ENCODE data around the gene CHST11. TPM values are rescaled to one million over a fixed set of nuclear protein-coding genes. Genes with fewer than 3 reads are reported as not detected.

The CHST11 gene
- total RNA-seq, 2 experiments from 2014 or later: 53.4 to 53.6 TPM

GRCh38 chr12:104534162-104534856 lies 77.6 kb downstream of the CHST11 start:
- POLR2A ChIA-PET: interaction anchor here (1.0 kb wide), 1 partner anchor 76 kb away, joined by 3 read pairs; no protein-coding TSS in a partner anchor

GRCh38 chr12:104534857-104535248 lies 78.1 kb downstream of the CHST11 start:
- Histone ChIP-seq H3K4me3 (ENCODE audit: low read length) (no peak overlapping the region), H3K27ac (ENCODE audit: low read depth in 1 of 2, low read length in 2 of 2) (no peak overlapping the region), H3K27me3 (ENCODE audit: control insufficient read depth in 1 of 2, insufficient read depth in 2 of 2, low read length in 2 of 2) (no peaks in the 10 kb centered on the region), H3K4me1 (ENCODE audit: insufficient read depth, low read length) (peaks cover 7% of the 10 kb centered on the region), H3K36me3 (ENCODE audit: insufficient read depth, low read length) (no peaks in the 10 kb centered on the region), H3K9me3 (ENCODE audit: control insufficient read depth in 1 of 2, insufficient read depth in 1 of 2, low read length in 2 of 2) (no peaks in the 10 kb centered on the region)
- ATAC-seq (ENCODE audit: poor library complexity) (no peak), DNase-seq (no peak)
- no peak overlapping the region for H3K4me3 Mint-ChIP-seq
- peak overlapping the region; percentile 50 for H3K27ac Mint-ChIP-seq
- ChIA-PET POLR2A (interaction anchor here (1.0 kb wide), 1 partner anchor 77 kb away, joined by 3 read pairs; no protein-coding TSS in a partner anchor), CTCF (interaction anchor here (0.8 to 1.2 kb wide), 3 partner anchors 12 to 153 kb away, joined by 3 read pairs; no protein-coding TSS in a partner anchor)
- no peaks in the 10 kb centered on the region for H3K27me3 Mint-ChIP-seq
- peaks cover 11% of the 10 kb centered on the region for H3K36me3 Mint-ChIP-seq (ENCODE audit: low read depth)
- intact Hi-C loops (cut with DNase I, micrococcal nuclease): no loop called here
- peaks cover 75% of the 10 kb centered on the region for H3K4me1 Mint-ChIP-seq (ENCODE audit: low read depth)
- no peak for TF ChIP-seq CTCF (IDR thresholded peaks at IDR 0.05)
- H3K9me3 Mint-ChIP-seq: no peaks in the 10 kb centered on the region

More at GRCh38 chr12:104534162-104534856, 77.6 kb downstream of the CHST11 start:
- H3K4me1 Mint-ChIP-seq (ENCODE audit: low read depth): peaks cover 78% of the 10 kb centered on the region
- peaks cover 10% of the 10 kb centered on the region for H3K36me3 Mint-ChIP-seq (ENCODE audit: low read depth)
- no peaks in the 10 kb centered on the region for H3K27me3 Mint-ChIP-seq
- CTCF ChIA-PET: interaction anchor here (0.8 to 1.2 kb wide), 3 partner anchors 13 to 152 kb away, joined by 3 read pairs; no protein-coding TSS in a partner anchor
- no peak overlapping the region for H3K27ac Mint-ChIP-seq
- Histone ChIP-seq H3K4me1 (ENCODE audit: insufficient read depth, low read length) (peaks cover 7% of the 10 kb centered on the region), H3K4me3 (ENCODE audit: low read length) (no peak overlapping the region), H3K36me3 (ENCODE audit: insufficient read depth, low read length) (no peaks in the 10 kb centered on the region), H3K9me3 (ENCODE audit: control insufficient read depth in 1 of 2, insufficient read depth in 1 of 2, low read length in 2 of 2) (no peaks in the 10 kb centered on the region), H3K27ac (ENCODE audit: low read depth in 1 of 2, low read length in 2 of 2) (no peak overlapping the region), H3K27me3 (ENCODE audit: control insufficient read depth in 1 of 2, insufficient read depth in 2 of 2, low read length in 2 of 2) (no peaks in the 10 kb centered on the region)
- DNase-seq (no peak), ATAC-seq (ENCODE audit: poor library complexity) (no peak)
- intact Hi-C loops (cut with DNase I, micrococcal nuclease): no loop called here
- H3K9me3 Mint-ChIP-seq: peaks cover 2% of the 10 kb centered on the region
- no peak overlapping the region for H3K4me3 Mint-ChIP-seq
- no peak for TF ChIP-seq CTCF (IDR thresholded peaks at IDR 0.05)

GRCh38 chr12:104535369-104535768 lies 78.6 kb downstream of the CHST11 start:
- CTCF ChIA-PET: interaction anchor here (0.9 to 1.2 kb wide), 2 partner anchors 12 to 23 kb away, joined by 3 read pairs; no protein-coding TSS in a partner anchor
- POLR2A ChIA-PET: interaction anchor here (1.0 kb wide), 1 partner anchor 77 kb away, joined by 3 read pairs; no protein-coding TSS in a partner anchor
- TF ChIP-seq CTCF (IDR thresholded peaks at IDR 0.05): no peak
- H3K4me1 ChIP-seq (ENCODE audit: insufficient read depth, low read length): peaks cover 7% of the 10 kb centered on the region
- no peaks in the 10 kb centered on the region for H3K9me3 ChIP-seq (ENCODE audit: control insufficient read depth in 1 of 2, insufficient read depth in 1 of 2, low read length in 2 of 2)
- Mint-ChIP-seq H3K27me3 (no peaks in the 10 kb centered on the region), H3K4me1 (ENCODE audit: low read depth) (peaks cover 75% of the 10 kb centered on the region), H3K9me3 (no peaks in the 10 kb centered on the region), H3K27ac (peak overlapping the region; percentile 50), H3K36me3 (ENCODE audit: low read depth) (peaks cover 11% of the 10 kb centered on the region), H3K4me3 (no peak overlapping the region)
- intact Hi-C loops (cut with DNase I, micrococcal nuclease): no loop called here
- H3K4me3 ChIP-seq (ENCODE audit: low read length): no peak overlapping the region
- no peaks in the 10 kb centered on the region for H3K27me3 ChIP-seq (ENCODE audit: control insufficient read depth in 1 of 2, insufficient read depth in 2 of 2, low read length in 2 of 2)
- H3K27ac ChIP-seq (ENCODE audit: low read depth in 1 of 2, low read length in 2 of 2): no peak overlapping the region
- no peaks in the 10 kb centered on the region for H3K36me3 ChIP-seq (ENCODE audit: insufficient read depth, low read length)
- no peak for ATAC-seq (ENCODE audit: poor library complexity)
- no peak for DNase-seq

Data from CD4-positive, alpha-beta T cell (primary cell).